GM20000 (cell line): Measurements from ENCODE around the gene ST8SIA1.

ENCODE experiments used
- DNase-seq: peaks from one replicate; pipeline ENCODE4 v3.0.0; 2012; ENCODE audit warnings: low spot score
- TF ChIP-seq, protein P1 (sequence below): IDR thresholded peaks from 2 replicates; pipeline ENCODE4 v1.5.1; 2012; ENCODE audit warnings: mild to moderate bottlenecking, control low read depth; ENCODE audit errors: extremely low read depth, missing control alignments

The ST8SIA1 gene

GRCh38 chr12:22256605-22257004 is 77.9 kb downstream of the ST8SIA1 start:
- TF ChIP-seq, protein P1, sequence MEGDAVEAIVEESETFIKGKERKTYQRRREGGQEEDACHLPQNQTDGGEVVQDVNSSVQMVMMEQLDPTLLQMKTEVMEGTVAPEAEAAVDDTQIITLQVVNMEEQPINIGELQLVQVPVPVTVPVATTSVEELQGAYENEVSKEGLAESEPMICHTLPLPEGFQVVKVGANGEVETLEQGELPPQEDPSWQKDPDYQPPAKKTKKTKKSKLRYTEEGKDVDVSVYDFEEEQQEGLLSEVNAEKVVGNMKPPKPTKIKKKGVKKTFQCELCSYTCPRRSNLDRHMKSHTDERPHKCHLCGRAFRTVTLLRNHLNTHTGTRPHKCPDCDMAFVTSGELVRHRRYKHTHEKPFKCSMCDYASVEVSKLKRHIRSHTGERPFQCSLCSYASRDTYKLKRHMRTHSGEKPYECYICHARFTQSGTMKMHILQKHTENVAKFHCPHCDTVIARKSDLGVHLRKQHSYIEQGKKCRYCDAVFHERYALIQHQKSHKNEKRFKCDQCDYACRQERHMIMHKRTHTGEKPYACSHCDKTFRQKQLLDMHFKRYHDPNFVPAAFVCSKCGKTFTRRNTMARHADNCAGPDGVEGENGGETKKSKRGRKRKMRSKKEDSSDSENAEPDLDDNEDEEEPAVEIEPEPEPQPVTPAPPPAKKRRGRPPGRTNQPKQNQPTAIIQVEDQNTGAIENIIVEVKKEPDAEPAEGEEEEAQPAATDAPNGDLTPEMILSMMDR: no peak
- DNase-seq: no peak

- DNase-seq: no peak
Measured at GRCh38 chr12:22256041-22256441, 78.5 kb downstream of the ST8SIA1 start.

DNA sequence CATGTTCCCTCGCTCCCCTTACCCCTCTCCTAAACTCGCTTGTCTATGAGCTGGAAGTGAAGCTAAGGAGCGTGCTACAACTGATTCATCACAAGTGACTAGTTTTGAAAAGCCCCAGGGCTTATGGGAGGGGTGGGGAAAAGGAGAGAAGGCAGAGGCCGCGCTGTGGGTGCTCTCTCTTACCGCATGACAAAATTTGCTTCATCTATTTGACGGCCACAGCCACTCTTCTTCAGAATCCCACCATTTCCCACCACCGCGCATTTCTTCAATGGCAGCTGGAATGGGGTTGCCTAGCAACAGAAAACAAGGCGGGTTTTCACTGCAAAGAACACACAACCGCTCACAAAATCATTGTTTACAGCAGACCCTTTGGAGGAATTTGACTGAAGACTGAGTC is 79.4 kb downstream of the ST8SIA1 start:
- TF ChIP-seq, protein P1: no peak
- DNase-seq: no peak

More at GRCh38 chr12:22256041-22256441, 78.5 kb downstream of the ST8SIA1 start:
- TF ChIP-seq, protein P1: no peak

DNA sequence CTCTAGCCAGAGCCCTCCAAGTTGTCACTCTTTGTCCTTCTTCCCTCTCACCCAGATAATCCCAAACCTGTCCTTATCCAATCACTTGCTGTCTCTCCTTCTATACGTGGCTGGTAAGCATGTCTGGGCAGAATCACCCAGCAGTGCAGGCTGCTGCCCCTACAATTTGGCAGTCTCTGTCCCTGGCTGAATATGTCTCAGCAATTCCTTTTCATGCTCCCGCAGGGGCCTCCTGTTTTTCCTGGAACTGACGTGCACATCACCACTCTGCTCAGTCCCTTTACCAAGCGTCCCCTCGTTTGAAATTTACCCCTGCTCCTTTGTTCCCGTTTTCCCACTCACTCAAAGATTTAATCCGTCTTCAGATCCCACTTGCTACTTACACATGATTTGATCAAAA is 80.0 kb downstream of the ST8SIA1 start:
- TF ChIP-seq, protein P1: no peak
- no peak for DNase-seq

DNA sequence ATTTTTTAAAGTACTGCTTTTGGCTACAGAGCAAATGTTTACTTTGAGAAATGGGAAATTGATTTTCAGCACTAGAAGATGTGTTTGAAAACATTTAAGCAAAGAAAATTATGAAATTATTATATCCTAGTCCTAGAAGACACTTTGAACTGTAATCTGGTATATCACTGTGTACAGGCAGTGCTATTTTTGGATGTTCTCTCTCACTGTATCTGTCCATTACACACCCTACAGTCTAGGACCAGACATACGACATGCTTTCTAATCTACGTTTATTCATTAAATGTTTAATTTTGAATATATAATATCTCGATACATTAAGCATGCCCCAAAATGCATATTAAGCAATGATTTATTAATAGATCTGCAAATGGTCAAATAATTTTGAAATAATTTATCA is 82.5 kb downstream of the ST8SIA1 start:
- DNase-seq: no peak
- TF ChIP-seq, protein P1: no peak

GRCh38 chr12:22250762-22251161 is 83.7 kb downstream of the ST8SIA1 start:
- TF ChIP-seq, protein P1: no peak
- no peak for DNase-seq

DNA sequence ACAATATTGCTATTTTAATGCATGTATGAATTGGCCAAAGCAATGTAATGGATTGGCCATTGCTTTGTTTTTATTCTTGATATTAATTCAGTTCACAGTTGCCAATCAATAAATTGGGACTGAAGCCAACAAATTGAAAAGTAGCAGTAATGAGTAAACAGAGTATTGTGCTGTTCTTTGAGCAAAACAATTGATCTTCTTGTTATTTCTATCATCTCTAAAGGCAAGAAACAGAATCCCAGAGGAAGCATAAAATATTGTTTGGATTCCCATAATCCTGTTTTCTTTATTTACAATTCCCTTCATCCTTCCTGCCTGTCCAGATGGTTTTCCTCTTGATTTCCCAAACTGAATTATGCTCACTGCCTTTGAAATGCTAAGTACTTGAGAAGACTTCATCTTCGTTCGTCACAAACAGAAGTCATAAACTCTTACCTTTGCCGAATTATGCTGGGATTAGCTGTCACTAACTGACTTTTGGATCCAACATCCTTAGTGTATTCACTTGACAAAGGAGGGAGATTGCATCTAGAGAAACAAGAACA is 85.9 kb downstream of the ST8SIA1 start:
- DNase-seq: no peak
- TF ChIP-seq, protein P1: no peak
